ENCODE data around the gene PDE8B. TPM values are rescaled to one million over a fixed set of nuclear protein-coding genes. Genes with fewer than 3 reads are reported as not detected.

Gene PDE8B
- total RNA-seq, 1 experiment from 2014 or later, result 0.17 TPM

- intact Hi-C loops (cut with micrococcal nuclease), result loop anchor here (10.0 kb wide), 1 partner anchor 286 kb away; no protein-coding TSS in a partner anchor
- no peak for TF ChIP-seq MAX (IDR thresholded peaks at IDR 0.05)
- no peak for TF ChIP-seq ATF3 (IDR thresholded peaks at IDR 0.05)
- TF ChIP-seq SIN3A (IDR thresholded peaks at IDR 0.05; ENCODE audit: low read depth), result no peak
- Histone ChIP-seq H3K27ac (ENCODE audit: low read depth, low read length) (no peak overlapping the region), H4K20me1 (ENCODE audit: insufficient read depth) (no peaks in the 10 kb centered on the region), H2AFZ (ENCODE audit: low read depth, low read length, poor library complexity, severe bottlenecking) (no peak overlapping the region), H3K4me1 (ENCODE audit: control insufficient read depth in 1 of 2, insufficient read depth in 2 of 2, low read length in 2 of 2) (no peaks in the 10 kb centered on the region), H3K4me3 (replicated peaks in 1 of 2; ENCODE audit: low read depth in 1 of 2, low read length in 2 of 2) (no peak overlapping the region), H3K27me3 (ENCODE audit: insufficient read depth, low read length) (no peaks in the 10 kb centered on the region), H3K36me3 (ENCODE audit: control insufficient read depth in 1 of 2, insufficient read depth in 2 of 2, low read length in 2 of 2) (peaks cover 9 to 10% of the 10 kb centered on the region in 2 experiments; a peak in 3 of 4 replicates), H3K9me2 (ENCODE audit: insufficient read depth) (no peaks in the 10 kb centered on the region), H3K79me2 (ENCODE audit: insufficient read depth, low read length) (no peaks in the 10 kb centered on the region), H3K9ac (ENCODE audit: low read length) (no peak overlapping the region), H3K4me2 (ENCODE audit: low read length) (no peak overlapping the region), H3K9me3 (ENCODE audit: control insufficient read depth in 1 of 2, insufficient read depth in 1 of 2, low read depth in 1 of 2, low read length in 2 of 2) (no peaks in the 10 kb centered on the region)
- no TSS peak for BruUV-seq (replicated peaks)
- no peak for DNase-seq (ENCODE audit: low read depth, low spot score)
- ATAC-seq, result no peak
- ChIA-PET POLR2A (no interaction called here), CTCF (no interaction called here), RAD21 (ENCODE audit: low non-redundant PET in 1 of 2, low total read pairs in 2 of 2, uncharacterized antibody in 2 of 2, unreplicated experiment in 2 of 2) (no interaction called here)
Observed at GRCh38 chr5:77430726-77431125, 220.2 kb downstream of the PDE8B start.

GRCh38 chr5:77431286-77431685 is 220.8 kb downstream of the PDE8B start:
- POLR2A ChIA-PET, result no interaction called here
- Histone ChIP-seq H4K20me1 (ENCODE audit: insufficient read depth) (no peaks in the 10 kb centered on the region), H3K27me3 (ENCODE audit: insufficient read depth, low read length) (no peaks in the 10 kb centered on the region), H2AFZ (ENCODE audit: low read depth, low read length, poor library complexity, severe bottlenecking) (no peak overlapping the region), H3K36me3 (ENCODE audit: control insufficient read depth in 1 of 2, insufficient read depth in 2 of 2, low read length in 2 of 2) (peaks cover 9 to 10% of the 10 kb centered on the region in 2 experiments; a peak in 3 of 4 replicates), H3K9me3 (ENCODE audit: control insufficient read depth in 1 of 2, insufficient read depth in 1 of 2, low read depth in 1 of 2, low read length in 2 of 2) (no peaks in the 10 kb centered on the region), H3K9me2 (ENCODE audit: insufficient read depth) (no peaks in the 10 kb centered on the region), H3K27ac (ENCODE audit: low read depth, low read length) (no peak overlapping the region), H3K4me3 (replicated peaks in 1 of 2; ENCODE audit: low read depth in 1 of 2, low read length in 2 of 2) (no peak overlapping the region), H3K9ac (ENCODE audit: low read length) (no peak overlapping the region), H3K4me1 (ENCODE audit: control insufficient read depth in 1 of 2, insufficient read depth in 2 of 2, low read length in 2 of 2) (no peaks in the 10 kb centered on the region), H3K79me2 (ENCODE audit: insufficient read depth, low read length) (no peaks in the 10 kb centered on the region), H3K4me2 (ENCODE audit: low read length) (no peak overlapping the region)
- intact Hi-C loops (cut with micrococcal nuclease), result loop anchor here (10.0 kb wide), 1 partner anchor 286 kb away; no protein-coding TSS in a partner anchor
- CTCF ChIA-PET, result no interaction called here
- TF ChIP-seq REST (IDR thresholded peaks at IDR 0.05; ENCODE audit: low read depth) (no peak), SIN3A (IDR thresholded peaks at IDR 0.05; ENCODE audit: low read depth) (no peak), TCF7L2 (IDR thresholded peaks at IDR 0.05; ENCODE audit: borderline replicate concordance, extremely low read depth, insufficient read depth, insufficient read length) (no peak), JUND (IDR thresholded peaks at IDR 0.05) (no peak), SP1 (IDR thresholded peaks at IDR 0.05; ENCODE audit: low read depth) (no peak), ZBTB33 (IDR thresholded peaks at IDR 0.05; ENCODE audit: extremely low read depth, insufficient replicate concordance, low read length) (no peak), MAX (IDR thresholded peaks at IDR 0.05) (no peak), POLR2AphosphoS5 (IDR thresholded peaks at IDR 0.05; ENCODE audit: low read depth, low read length) (no peak), ZNF274 (IDR thresholded peaks at IDR 0.05; ENCODE audit: low read depth, low read length) (no peak), EZH2 (IDR thresholded peaks at IDR 0.05) (no peak), FOSL1 (IDR thresholded peaks at IDR 0.05; ENCODE audit: low read depth) (no peak)
- ATAC-seq, result no peak
- DNase-seq (ENCODE audit: low read depth, low spot score), result no peak
- BruUV-seq (replicated peaks), result no TSS peak
- RAD21 ChIA-PET (ENCODE audit: low non-redundant PET in 1 of 2, low total read pairs in 2 of 2, uncharacterized antibody in 2 of 2, unreplicated experiment in 2 of 2), result no interaction called here

Data from HCT116 (cell line).